ENCODE measurements around the gene RFX7.
A peak's percentile ranks its signal among the peaks of the same experiment; 100 is the strongest.

RFX7 gene

GRCh38 chr15:56244038-56244810, 545 bp upstream of the RFX7 start:
- DNase-seq, result peak; percentile 18

- DNase-seq, result no peak
Observed at GRCh38 chr15:56242576-56243162, 1.0 kb downstream of the RFX7 start.

GRCh38 chr15:56241374-56242105, 2.1 kb downstream of the RFX7 start:
- peak; percentile 13 for DNase-seq

- no peak for DNase-seq
Observed at GRCh38 chr15:56240390-56240789, 3.3 kb downstream of the RFX7 start.

- DNase-seq, result peak; percentile 10
Observed at GRCh38 chr15:56236197-56236596, 7.5 kb downstream of the RFX7 start.

- DNase-seq, result no peak
Observed at GRCh38 chr15:56234804-56235203, 8.9 kb downstream of the RFX7 start.

GRCh38 chr15:56233549-56233948, 10.1 kb downstream of the RFX7 start:
- no peak for DNase-seq

- DNase-seq, result no peak
Observed at GRCh38 chr15:56232058-56232457, 11.6 kb downstream of the RFX7 start.

- DNase-seq, result no peak
Observed at GRCh38 chr15:56228854-56229253, 14.8 kb downstream of the RFX7 start.

GRCh38 chr15:56228352-56228751, 15.3 kb downstream of the RFX7 start:
- no peak for DNase-seq

GRCh38 chr15:56227780-56228179, 15.9 kb downstream of the RFX7 start:
- DNase-seq, result no peak

- DNase-seq, result no peak
Observed at GRCh38 chr15:56227306-56227705, 16.4 kb downstream of the RFX7 start.

GRCh38 chr15:56225520-56225919, 18.2 kb downstream of the RFX7 start:
- DNase-seq, result no peak

- no peak for DNase-seq
Observed at GRCh38 chr15:56222302-56222701, 21.4 kb downstream of the RFX7 start.

GRCh38 chr15:56217341-56217740, 26.3 kb downstream of the RFX7 start:
- no peak for DNase-seq

- no peak for DNase-seq
Observed at GRCh38 chr15:56215769-56216168, 27.9 kb downstream of the RFX7 start.

- no peak for DNase-seq
Observed at GRCh38 chr15:56211960-56212550, 31.6 kb downstream of the RFX7 start.

- DNase-seq, result no peak
Observed at GRCh38 chr15:56211064-56211463, 32.6 kb downstream of the RFX7 start.

GRCh38 chr15:56208641-56209155, 35.0 kb downstream of the RFX7 start:
- no peak for DNase-seq

- DNase-seq, result no peak
Observed at GRCh38 chr15:56208185-56208584, 35.5 kb downstream of the RFX7 start.

- no peak for DNase-seq
Observed at GRCh38 chr15:56207711-56208110, 36.0 kb downstream of the RFX7 start.

GRCh38 chr15:56207092-56207491, 36.6 kb downstream of the RFX7 start:
- no peak for DNase-seq
